Jurkat, Clone E6-1 (cell line): ENCODE results near the gene GOLGA8T. TPM values are rescaled to one million over a fixed set of nuclear protein-coding genes. Genes with fewer than 3 reads are reported as not detected.
"Not testable (repeated sequence)": the region's sequence is repeated elsewhere in the genome, so short reads cannot be mapped to it uniquely, and the experiment has no call there.

ENCODE experiments used
- DNase-seq: peaks from one replicate; pipeline ENCODE4 v3.0.0-alpha.2; 2011; ENCODE audit warnings: low read depth, low spot score
- H3K4me3 ChIP-seq: 2 replicates; pipeline ENCODE4 v1.5.1; 2011; ENCODE audit warnings: mild to moderate bottlenecking, low read length, control low read depth, moderate library complexity
- polyA plus RNA-seq: library from polyadenylated mRNA; unstranded; fragments of >200 nt; gene quantifications from one replicate; pipeline ENCODE4 v1.2.1, GENCODE V29; 2012; ENCODE audit warnings: missing spikeins; ENCODE audit not compliant: insufficient read length, insufficient read depth

Gene GOLGA8T, protein sequence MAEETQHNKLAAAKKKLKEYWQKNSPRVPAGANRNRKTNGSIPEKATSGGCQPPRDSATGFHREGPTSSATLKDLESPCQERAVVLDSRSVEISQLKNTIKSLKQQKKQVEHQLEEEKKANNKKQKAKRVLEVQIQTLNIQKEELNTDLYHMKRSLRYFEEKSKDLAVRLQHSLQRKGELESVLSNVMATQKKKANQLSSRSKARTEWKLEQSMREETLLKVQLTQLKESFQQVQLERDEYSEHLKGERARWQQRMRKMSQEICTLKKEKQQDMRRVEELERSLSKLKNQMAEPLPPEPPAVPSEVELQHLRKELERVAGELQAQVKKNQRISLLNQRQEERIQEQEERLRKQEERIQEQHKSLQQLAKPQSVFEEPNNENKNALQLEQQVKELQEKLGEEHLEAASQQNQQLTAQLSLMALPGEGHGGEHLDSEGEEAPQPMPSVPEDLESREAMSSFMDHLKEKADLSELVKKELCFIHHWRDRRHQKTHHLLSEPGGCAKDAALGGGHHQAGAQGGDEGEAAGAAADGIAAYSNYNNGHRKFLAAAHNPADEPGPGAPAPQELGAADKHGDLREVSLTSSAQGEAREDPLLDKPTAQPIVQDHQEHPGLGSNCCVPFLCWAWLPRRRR
- not detected for polyA plus RNA-seq

- not testable (repeated sequence) for H3K4me3 ChIP-seq, DNase-seq
Measured at GRCh38 chr15:30134751-30135150, at the start of gene GOLGA8T. Gene GOLGA8T (plus strand): TSS chr15:30135051. CDS start chr15:30135149, 98 bp downstream.

GRCh38 chr15:30097827-30098226 is 37.0 kb upstream of the GOLGA8T start:
- not testable (repeated sequence) for DNase-seq, H3K4me3 ChIP-seq

GRCh38 chr15:30102890-30103289 is 32.0 kb upstream of the GOLGA8T start:
- not testable (repeated sequence) for H3K4me3 ChIP-seq, DNase-seq

DNA sequence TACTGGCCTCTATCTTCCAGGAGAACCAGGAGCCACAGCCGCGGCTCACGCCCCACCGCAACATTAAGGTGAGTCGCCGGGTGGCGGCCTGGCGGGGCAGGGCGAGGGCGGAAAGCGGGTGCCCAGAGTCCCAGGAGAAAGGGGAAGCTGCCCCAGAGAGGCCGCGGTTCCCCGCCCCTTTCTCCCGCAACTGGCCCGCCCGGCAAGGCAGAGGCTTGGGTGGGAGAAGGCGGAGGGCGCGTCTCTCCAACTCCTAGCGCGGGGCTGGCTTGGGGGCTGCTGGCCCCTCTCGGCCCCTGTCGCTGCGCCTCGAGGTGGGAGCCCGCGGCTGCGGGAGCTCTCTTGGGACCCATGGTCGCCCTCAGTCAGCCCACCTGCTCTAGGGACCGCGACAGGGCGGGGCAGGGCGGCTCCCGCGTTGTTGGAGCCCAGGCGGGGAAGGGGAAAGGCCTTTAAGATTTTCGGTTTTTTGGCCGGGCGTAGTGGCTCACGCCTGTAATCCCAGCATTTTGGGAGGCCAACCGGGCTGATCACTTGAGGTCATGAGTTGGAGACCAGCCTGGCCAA is 30.8 kb upstream of the GOLGA8T start:
- not testable (repeated sequence) for DNase-seq, H3K4me3 ChIP-seq

GRCh38 chr15:30110591-30110990 is 24.3 kb upstream of the GOLGA8T start:
- DNase-seq, H3K4me3 ChIP-seq: not testable (repeated sequence)

- not testable (repeated sequence) for DNase-seq, H3K4me3 ChIP-seq
Measured at GRCh38 chr15:30130066-30130465, 4.8 kb upstream of the GOLGA8T start.

GRCh38 chr15:30143246-30143645 is 8.4 kb downstream of the GOLGA8T start:
- H3K4me3 ChIP-seq, DNase-seq: not testable (repeated sequence)

DNA sequence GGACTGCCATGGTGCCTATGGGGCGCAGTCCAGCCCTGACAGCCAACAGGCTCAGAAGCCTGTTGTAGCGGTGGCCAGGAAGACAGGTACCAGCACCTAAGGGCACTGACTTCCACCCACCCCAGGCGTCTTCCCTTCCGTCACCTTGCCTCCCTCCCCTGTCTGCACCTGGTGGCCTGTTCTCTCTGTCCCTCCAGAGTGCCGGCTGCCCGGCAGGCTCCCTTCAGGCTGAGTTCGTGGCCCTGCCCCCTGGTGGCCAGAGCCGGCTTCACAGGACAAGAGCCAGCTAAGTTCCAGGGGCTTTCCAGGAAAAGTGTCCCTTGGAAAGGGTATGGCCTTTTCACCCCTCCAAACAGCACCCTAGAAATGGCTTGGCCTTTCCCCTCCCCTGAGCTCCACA is 15.0 kb downstream of the GOLGA8T start:
- not testable (repeated sequence) for DNase-seq, H3K4me3 ChIP-seq

GRCh38 chr15:30162479-30163357 is 27.9 kb downstream of the GOLGA8T start:
- DNase-seq, H3K4me3 ChIP-seq: not testable (repeated sequence)

- H3K4me3 ChIP-seq, DNase-seq: not testable (repeated sequence)
Measured at GRCh38 chr15:30163759-30164158, 28.9 kb downstream of the GOLGA8T start.

DNA sequence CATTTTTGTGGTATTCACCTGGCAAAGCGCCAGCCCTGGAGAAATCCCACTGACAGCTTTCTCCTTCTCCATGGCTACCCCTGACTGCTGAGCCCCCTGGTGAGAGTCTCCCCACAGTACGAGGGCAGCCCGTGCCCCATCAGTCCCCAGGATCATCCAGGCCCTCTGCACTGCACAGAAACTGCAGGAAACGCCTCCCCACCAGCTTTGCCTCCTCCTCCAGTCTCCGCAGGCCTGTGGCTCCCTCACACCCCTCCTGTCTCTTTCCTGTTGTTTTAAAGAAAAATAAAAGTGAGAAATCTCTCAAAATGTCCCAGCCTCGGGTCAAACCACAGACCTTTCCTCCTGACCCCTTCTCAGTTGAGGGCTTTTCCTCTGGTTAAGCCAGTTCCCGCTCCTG is 29.4 kb downstream of the GOLGA8T start:
- not testable (repeated sequence) for DNase-seq, H3K4me3 ChIP-seq

- not testable (repeated sequence) for H3K4me3 ChIP-seq, DNase-seq
Measured at GRCh38 chr15:30167403-30167802, 32.6 kb downstream of the GOLGA8T start.

DNA sequence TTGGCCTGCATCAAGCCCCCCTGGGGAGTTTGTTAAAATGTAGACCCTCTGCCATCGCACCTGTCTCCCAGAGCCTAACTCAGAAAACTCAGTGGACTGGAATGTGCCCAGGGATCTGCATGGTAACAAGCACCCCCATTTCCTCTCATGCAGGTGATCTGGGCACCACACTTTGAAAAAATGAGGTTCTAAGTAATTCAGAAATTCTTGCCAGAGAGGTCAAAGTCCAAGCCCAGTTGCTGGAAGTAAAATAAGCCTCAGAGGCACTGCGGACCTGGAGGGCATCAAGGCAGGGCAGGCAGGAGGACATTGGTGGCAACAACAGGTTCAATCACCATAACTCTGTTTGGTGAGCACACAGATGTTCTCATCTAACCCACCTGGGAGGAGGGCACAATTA is 33.0 kb downstream of the GOLGA8T start:
- DNase-seq, result not testable (repeated sequence)

DNA sequence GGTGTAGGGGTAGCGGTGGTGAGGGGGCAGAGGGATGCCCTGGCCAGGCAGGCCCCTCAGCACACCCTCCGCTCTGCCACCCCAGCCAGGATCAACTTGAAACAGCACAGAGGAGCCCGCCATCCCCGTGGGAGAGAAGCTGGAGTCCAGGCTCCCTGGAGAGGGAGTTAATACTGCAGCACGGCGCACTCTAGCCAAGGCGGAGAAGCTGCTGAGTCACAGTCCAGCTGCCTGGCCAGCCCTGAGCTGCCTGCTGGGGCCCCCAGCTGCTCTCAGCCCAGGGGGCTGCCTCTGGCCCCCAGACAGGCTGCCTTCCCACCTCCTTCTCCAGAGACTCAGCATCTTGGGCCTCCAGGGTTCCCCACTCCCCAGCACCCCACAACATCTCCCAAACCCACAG is 36.6 kb downstream of the GOLGA8T start:
- H3K4me3 ChIP-seq, DNase-seq: not testable (repeated sequence)

More for the DNA sequence above, 33.0 kb downstream of the GOLGA8T start:
- H3K4me3 ChIP-seq, result not testable (repeated sequence)

- H3K4me3 ChIP-seq, result not testable (repeated sequence)
- DNase-seq, result peak; percentile 37
Measured at GRCh38 chr15:30173041-30173608, 38.3 kb downstream of the GOLGA8T start.

GRCh38 chr15:30175291-30175690 is 40.4 kb downstream of the GOLGA8T start:
- DNase-seq, H3K4me3 ChIP-seq: not testable (repeated sequence)

DNA sequence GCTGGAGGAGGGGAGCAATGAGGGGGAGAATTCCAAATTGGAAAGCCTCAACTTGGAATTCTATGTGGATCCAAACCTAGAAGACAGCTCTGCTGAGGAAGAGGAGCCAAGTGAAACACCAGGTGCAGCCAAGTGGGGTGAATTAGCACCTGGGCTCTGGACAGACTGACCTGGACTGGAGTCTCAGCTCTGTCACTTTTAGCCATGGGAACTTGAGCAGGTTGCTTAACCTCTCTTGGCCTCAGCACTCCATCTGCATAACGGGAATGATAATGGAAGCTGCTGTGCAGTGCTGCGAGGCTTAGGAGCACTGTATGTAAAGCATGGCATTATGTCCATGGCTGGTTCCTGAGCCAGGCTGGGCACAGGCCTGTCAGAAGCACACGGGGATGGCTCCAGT is 41.8 kb downstream of the GOLGA8T start:
- not testable (repeated sequence) for H3K4me3 ChIP-seq, DNase-seq

GRCh38 chr15:30179814-30180213 is 45.0 kb downstream of the GOLGA8T start:
- not testable (repeated sequence) for DNase-seq, H3K4me3 ChIP-seq

DNA sequence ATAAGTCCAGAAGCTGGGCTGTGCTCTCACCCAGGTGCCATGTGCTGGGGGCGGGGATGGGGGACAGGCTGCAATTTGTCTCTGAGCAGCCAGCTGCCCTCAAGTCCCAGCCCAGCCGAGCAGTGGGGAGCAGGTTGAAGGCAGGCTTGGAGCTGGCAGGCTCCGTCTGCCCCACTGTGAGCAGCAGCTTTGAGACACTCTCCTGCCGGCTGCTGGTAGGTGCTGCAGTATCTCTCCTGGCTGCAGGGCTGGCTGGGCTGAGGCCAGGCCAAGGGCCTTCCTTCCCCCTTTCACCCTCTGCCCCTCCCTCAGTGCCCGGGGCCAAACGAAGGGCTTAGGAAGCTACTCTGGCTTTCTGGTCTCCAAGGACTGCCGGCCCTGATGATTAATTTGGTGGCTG is 50.6 kb downstream of the GOLGA8T start:
- DNase-seq, H3K4me3 ChIP-seq: not testable (repeated sequence)
